HL-60 (cell line): ENCODE measurements around the gene SORCS2.

Source experiments
- DNase-seq, 2 experiments: peaks; one replicate each; pipeline ENCODE4 v3.0.0-alpha.2; 2010 to 2020; ENCODE audit warnings: low read depth in 1 of 2, low spot score in 1 of 2
- H3K27ac ChIP-seq: fragments of 250-450 bp; sonication (Bioruptor Pico); replicated peaks from 2 replicates; pipeline ENCODE4 v1.5.1; 2020; ENCODE audit warnings: mild to moderate bottlenecking, moderate library complexity
- H3K27me3 ChIP-seq: fragments of 250-450 bp; sonication (Bioruptor Pico); 2 replicates; pipeline ENCODE4 v1.5.1; 2021; ENCODE audit warnings: mild to moderate bottlenecking, moderate library complexity; ENCODE audit not compliant: insufficient read depth, poor library complexity, severe bottlenecking
- H3K4me3 ChIP-seq: replicated peaks from 2 replicates; pipeline ENCODE4 v1.5.1; 2011; ENCODE audit warnings: mild to moderate bottlenecking, control low read depth, low read length; ENCODE audit not compliant: insufficient read depth
- CTCF ChIP-seq: IDR thresholded peaks from one replicate; pipeline ENCODE4 v1.5.1; 2011; ENCODE audit warnings: low read length, control low read depth, inconsistent platforms; ENCODE audit not compliant: insufficient read depth
- GABPA ChIP-seq: IDR thresholded peaks from 2 replicates; pipeline ENCODE4 v1.6.1; 2012; ENCODE audit warnings: low read depth
- POLR2AphosphoS5 ChIP-seq: IDR thresholded peaks from 2 replicates; pipeline ENCODE4 v1.6.1; 2012; ENCODE audit warnings: low read depth
- REST ChIP-seq: IDR thresholded peaks from 2 replicates; pipeline ENCODE4 v1.6.1; 2012; ENCODE audit warnings: low read depth; ENCODE audit not compliant: insufficient replicate concordance
- SPI1 ChIP-seq: IDR thresholded peaks from 2 replicates; pipeline ENCODE4 v1.6.1; 2012; ENCODE audit warnings: low read depth, mild to moderate bottlenecking, borderline replicate concordance

The SORCS2 gene

GRCh38 chr4:7766661-7767345, 574.5 kb downstream of the SORCS2 start:
- no peak overlapping the region for H3K27ac ChIP-seq
- H3K27me3 ChIP-seq: peaks cover 5% of the 10 kb centered on the region
- no peak for DNase-seq
- TF ChIP-seq REST (no peak), GABPA (no peak), CTCF (no peak), SPI1 (no peak), POLR2AphosphoS5 (no peak)
- no peak overlapping the region for H3K4me3 ChIP-seq

- TF ChIP-seq POLR2AphosphoS5: no peak
- TF ChIP-seq SPI1: no peak
- no peak for TF ChIP-seq REST
- no peak for TF ChIP-seq GABPA
- TF ChIP-seq CTCF: no peak
- H3K27me3 ChIP-seq: no peaks in the 10 kb centered on the region
- H3K4me3 ChIP-seq: no peak overlapping the region
- DNase-seq: no peak
- no peak overlapping the region for H3K27ac ChIP-seq
These were observed 575.2 kb downstream of the SORCS2 start for GRCh38 chr4:7767526-7767925.

GRCh38 chr4:7767966-7768365, 575.6 kb downstream of the SORCS2 start:
- TF ChIP-seq REST (no peak), CTCF (no peak), SPI1 (no peak), GABPA (no peak), POLR2AphosphoS5 (no peak)
- no peak overlapping the region for H3K27ac ChIP-seq
- H3K27me3 ChIP-seq: no peaks in the 10 kb centered on the region
- no peak overlapping the region for H3K4me3 ChIP-seq
- DNase-seq: no peak
